HG02852 (cell line): ENCODE results near the gene KRT32.

Experiments
- ATAC-seq: cut with Tn5 transposase; IDR thresholded peaks from one replicate; pipeline ENCODE4 v1.9.1; 2021; ENCODE audit warnings: mild to moderate bottlenecking, moderate library complexity; ENCODE audit not compliant: unreplicated experiment

Gene KRT32

GRCh38 chr17:41466988-41467387 is at the start of gene KRT32:
TSS of gene KRT32 (minus strand) at chr17:41467386. CDS start at chr17:41467325, 61 bp downstream.
- no peak for ATAC-seq

DNA sequence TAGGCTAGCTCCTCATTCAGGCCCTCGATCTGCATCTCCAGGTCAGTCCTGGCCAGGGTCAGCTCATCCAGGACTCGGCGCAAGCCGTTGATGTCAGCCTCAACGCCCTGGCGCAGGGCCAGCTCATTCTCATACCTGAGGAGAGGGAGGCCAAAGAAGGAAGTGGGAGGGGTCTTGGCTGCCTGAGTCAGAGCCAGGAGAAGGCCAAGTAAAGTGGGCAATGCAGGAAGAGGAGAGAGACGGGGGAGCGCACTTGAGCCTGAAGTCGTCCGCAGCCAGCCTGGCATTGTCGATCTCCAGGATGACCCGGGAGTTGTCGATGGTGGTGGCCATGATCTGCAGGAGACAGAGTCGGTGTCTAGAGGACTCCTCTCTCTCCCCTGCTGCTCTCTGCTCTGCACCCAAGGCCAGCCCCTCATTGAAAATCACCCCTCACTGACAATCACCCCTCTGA is 49.7 kb upstream of the KRT32 start:
- ATAC-seq, result no peak

GRCh38 chr17:41516147-41516829 is 49.1 kb upstream of the KRT32 start:
- no peak for ATAC-seq

DNA sequence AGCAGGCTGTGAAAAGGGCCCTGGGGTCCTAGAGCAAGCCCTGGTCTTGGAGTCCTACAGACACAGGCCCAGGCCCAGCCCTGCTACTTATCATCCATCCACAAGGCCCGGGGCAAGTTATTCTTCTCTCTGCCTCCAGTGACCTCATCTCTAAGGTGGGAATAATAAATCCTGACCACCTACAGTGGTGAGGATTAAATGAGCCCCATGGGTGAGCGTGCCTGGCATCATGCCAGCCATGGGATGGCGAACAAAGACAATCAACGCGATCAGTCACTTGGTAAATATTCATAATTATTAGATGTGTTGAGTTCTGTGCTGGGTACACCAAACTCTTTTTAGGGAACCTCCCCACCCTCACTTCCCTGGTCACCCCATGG is 46.0 kb upstream of the KRT32 start:
- ATAC-seq, result no peak

DNA sequence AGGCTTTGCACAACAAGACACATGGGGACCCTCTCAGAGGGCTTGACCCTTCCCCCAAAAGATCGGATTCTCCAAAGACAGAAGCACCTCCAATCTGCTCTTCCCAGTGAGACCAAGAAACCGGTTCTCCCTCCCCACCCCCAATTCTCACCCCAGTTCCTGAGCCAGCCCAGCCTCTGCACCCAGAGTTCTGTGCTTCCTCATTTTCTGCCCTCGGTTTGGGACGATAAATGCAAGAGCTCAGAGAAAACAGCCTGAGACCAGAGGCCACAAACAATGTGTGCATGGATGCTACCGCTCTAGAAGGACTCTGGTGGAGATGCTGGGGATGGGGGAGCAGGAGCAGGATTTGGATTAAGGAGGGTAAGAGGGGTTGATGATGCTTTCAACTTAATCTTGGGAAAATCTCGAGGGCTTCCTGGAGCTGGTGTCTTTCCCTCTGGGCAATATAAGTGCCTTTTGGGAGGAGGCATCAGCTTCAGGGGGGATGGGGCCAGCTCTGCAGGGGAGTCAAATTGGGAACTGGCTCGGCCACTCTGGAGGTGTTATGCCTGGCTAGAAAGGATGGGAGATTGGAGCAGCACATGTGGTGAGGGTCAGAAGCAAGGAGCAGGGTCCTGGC is 45.5 kb upstream of the KRT32 start:
- ATAC-seq, result no peak

DNA sequence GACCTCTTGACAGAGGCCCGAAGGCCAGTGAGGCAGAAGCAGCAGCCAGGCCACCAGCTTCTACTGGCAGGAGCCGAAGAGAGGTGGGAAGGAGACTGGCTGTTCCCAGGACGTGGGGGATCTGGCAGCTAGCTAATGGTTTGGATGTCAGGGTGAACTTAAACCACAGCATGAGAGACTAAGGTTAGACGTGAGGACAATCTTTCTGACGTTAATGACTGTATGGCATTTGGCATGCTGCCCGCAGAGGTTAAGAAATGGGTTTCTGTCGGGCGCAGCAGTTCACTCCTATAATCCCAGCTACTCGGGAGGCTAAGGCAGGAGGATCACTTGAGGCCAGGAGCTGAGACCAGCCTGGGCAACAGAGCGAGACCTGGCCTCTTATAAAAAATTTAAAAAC is 44.5 kb upstream of the KRT32 start:
- ATAC-seq, result no peak

GRCh38 chr17:41511116-41511515 is 43.9 kb upstream of the KRT32 start:
- ATAC-seq, result no peak

DNA sequence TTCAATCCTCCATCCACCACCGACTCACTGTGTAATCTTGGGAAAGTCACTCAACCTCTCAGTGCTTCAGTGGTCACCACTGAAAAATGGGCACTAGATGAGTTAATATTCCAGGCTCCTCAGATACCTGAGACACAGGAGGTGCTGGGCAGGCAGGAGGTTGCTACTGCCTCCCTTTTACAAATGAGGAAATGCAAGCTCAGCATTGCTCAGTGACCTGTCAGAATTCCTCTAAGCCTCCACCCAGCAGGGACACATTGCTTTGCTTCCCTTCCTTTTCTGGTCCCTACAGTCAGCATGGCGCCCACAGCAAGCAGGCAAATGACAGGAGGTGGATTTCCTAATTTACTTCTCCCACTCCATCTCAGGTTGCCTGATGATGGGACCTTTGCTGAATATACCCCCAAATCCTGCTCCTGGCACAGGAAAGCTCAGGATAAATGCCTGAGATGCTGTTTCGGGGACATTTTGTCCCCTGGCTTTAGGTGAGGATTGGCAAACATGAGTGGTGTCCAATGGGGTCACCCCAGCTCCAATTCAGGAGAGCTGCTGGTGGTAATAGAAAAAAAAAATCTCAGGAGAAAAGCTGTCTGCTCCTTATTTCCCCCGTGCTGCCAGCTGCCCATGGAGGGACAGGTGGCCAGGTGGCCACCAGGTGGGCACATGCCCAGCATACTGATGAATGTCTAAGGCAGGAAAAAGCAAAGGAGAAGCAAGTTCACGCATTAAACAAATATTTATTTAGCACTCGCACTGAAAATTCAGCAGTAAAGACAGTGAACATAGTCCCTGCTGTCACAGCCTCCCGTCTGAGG is 43.3 kb upstream of the KRT32 start:
- no peak for ATAC-seq

DNA sequence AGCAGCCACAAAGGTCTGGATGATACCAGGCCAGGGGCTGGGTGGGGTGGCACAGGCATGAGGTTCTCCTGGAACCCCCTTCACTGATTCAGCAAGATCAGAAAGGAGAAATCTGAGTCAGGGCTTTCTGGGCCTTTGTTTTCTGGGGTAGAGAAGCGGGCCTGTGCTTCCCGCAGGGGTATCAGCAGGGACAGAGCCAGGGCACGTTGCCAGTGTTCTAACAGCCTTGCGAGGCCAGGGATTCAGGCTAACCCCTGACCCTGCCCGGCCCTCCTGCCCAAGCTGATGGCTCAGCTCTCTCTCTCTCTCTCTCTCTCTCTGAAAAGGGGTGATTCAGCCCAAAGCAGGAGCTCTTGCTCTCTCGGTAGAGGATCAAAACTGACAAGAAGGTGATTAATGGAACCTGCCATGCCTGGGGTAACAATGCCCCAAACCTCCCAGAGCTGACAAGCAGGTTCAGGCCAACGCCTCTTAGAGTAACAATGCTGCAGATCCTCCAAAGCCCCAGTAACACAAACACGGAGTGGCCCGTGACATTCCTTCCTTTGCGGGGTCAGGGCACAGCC is 40.2 kb upstream of the KRT32 start:
- no peak for ATAC-seq

DNA sequence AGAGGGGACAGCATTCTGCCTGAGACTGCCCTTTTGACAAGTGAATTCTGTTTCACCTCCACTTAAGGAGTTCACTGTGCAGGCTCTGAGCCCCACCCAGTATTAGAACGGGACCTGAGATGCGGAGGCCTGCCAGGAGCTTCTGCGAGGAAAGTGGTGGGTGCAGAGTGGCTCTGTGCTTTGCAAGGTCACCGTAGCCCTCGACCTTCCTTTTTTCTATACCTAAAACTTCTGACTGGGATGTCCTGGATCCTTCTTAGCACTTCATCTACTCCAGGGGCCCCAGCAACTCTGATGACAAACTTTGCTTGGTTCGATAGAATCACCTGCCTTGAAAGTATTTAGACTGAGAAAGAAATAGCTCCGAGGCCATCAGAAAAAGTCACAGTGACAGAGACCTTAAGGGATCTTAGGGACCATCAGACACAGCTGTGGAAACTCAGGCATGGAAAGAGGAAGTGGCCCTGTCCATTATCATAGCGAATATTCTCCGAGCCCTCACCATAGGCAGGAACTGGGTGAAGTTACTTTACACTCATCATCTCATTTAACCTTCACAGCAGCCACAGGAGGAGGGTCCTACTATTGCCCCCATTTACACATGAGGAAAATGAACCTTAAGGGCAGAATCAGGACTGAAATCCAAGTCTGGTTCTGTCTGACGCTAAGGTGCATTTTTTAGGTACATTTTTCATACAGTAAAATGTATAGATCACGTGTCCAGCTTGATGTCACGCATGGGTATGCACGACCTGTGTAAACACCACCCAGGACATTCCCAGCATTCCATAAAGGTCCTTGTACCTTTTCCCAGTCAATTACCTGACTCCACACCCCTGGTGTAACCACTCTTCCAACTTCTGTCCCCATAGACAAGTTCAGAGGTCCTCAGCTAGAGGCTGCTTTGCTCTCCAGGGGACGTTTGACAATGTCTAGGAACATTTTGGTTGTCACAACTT is 38.9 kb upstream of the KRT32 start:
- ATAC-seq, result no peak

- ATAC-seq, result no peak
Observed at GRCh38 chr17:41505007-41505808, 38.0 kb upstream of the KRT32 start, which contains the start of gene KRT13. TSS of gene KRT13 (minus strand) at chr17:41505612. CDS start at chr17:41505550, 62 bp downstream.

DNA sequence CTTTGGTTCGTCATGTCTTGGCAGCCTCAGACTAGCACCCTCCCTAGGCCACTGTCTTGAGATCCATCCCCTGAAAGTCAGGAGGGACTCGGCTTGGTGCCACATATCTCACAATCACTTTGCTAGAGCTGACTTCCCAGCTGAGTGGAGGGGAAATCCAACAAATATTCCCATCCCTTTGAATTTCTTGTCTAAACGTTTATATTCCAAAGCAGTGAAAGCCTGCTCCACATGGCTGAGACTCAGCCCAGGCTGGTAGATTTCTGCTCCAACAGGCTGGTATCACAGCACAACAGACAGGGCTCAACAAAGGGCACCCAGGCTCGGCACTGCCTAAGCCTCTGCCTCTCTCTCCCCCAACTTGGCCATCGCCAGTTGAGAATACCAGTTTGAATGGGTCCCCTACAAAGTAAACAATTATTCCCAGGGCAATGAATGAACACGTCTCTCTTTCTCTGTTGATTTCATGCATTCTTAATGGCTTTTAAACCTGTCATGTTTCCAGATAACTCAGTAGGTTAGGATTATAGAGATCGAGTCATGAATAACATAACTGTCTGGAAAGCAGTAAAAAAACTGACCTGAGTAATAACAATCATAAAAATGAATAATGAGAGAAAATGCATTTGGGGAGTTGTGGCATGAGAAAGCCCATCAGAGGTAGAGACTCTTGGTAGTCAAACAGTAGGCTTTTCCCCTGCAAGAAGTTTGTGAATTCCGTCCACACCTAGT is 37.2 kb upstream of the KRT32 start:
- no peak for ATAC-seq

GRCh38 chr17:41503202-41503601 is 36.0 kb upstream of the KRT32 start:
- ATAC-seq, result no peak

DNA sequence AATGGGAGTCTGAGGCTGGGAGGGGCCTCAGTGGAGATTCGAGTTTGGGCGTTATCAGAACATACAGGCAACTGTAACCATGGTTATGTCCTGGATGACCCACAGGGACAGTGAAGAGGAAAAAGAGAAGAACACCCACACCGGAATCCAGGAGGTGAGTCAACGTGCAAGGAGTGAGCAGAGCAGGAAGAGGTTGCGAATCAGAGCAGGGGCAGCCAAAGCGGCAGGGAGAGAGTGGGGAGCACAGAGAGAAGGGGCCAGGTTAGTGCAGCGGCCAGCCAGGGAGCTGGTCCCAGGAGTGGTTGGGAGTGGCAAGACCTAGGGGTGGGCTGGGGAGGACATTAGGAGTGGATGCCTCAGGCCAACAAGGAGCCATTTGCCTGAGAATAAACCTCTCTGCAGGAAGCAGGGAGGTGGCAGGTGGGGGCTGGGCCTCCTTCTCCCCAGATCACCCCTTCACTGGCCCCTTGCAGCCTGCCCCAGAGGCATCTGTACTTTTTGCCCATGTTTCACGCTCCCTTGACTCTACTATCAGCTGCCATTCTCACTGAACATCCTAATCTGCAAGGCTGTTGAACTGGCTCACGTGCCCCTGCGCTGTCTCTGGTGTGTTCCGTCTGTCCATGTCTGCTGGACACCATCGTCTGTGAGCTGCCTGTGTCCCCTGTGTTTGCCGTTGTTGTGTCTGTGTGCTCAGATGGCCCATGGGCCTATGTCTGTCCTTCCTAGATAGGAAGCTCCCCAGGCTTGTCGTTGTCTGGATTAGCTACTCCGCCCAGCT is 33.1 kb upstream of the KRT32 start:
- no peak for ATAC-seq

- ATAC-seq, result no peak
Observed at GRCh38 chr17:41499714-41500113, 32.5 kb upstream of the KRT32 start.

DNA sequence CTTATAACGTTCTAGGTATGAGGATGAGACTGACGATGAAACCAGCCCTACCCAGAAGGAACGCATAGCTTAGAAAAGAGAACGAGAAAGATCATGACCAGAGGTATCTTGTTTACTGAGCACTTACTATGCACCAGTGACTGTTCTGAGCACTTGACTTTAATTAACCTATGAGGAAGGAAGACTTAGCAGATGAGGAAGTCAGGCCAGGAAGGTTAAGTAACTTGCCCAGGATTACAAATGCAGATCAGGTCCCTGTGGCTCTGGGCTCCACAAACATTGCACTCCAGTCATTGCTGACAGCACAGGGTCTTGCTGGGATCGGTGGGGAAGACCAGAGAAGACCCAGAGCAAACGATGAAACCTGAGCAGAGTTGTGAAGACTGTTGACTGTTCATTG is 31.1 kb upstream of the KRT32 start:
- no peak for ATAC-seq

DNA sequence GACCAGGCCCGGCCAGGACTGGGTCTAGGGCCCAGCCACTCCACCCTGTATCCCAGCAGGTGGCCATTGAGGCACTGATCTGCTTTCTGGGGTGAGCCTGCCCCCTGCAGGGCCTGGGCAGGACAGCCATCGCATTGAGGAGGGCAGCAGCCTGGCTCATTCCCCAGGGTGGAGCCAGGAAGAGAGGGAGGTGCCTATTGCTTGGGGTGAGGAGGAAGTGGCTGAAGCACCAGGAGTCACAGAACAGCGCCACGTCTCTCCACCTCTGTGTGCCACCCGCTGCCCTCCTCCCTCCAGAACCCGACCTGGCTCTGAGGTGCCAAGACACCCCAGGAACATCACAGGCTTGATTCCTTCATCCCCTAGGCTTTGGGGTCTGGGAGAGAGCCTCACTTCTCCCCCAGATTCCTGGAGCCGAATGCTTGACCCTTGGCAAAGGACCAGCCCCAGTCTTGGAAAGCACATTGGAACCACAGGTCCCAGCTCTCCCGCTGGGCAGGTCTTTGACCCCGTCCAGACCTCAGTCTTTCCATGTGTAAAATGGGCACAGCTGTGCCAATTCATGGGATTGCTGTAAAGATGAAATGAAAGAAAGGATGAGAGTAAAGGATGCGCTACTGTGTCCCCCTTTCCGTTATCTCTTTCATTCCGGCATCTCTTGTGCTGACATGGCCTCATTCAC is 29.8 kb upstream of the KRT32 start:
- no peak for ATAC-seq

DNA sequence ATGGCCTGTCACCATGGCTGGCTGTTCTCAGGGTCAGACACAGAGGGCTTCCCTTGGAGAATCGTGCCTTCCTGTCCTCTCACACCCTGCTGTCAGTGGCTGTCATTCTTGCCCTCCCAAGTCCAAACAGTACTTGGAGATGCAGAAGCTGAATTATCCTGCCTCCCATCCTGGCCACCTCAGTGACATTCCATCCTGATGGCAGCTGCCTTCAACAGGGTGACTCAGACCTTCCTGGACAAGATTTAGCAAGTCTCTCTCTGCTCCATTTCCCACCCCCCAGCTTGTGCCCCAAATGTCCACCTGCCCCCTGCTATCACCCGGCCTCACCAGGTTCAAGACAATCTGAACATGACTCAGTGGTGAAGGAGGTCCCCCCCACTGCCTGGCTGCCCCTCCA is 27.3 kb upstream of the KRT32 start:
- ATAC-seq, result no peak
